Mucosa of descending colon (tissue), 3 donors: ENCODE results near the gene SLC37A3. TPM values are rescaled to one million over a fixed set of nuclear protein-coding genes. Genes with fewer than 3 reads are reported as not detected.
A peak's percentile ranks its signal among the peaks of the same experiment; 100 is the strongest.

Source experiments
- ATAC-seq: fragments of 200-7000 bp; cut with Tn5 transposase; one replicate; pipeline ENCODE4 v1.9.1; 2020; ENCODE audit warnings: mild to moderate bottlenecking, moderate library complexity
- DNase-seq, 3 donors: peaks; one replicate each; pipeline ENCODE4 v3.0.0-alpha.2; 2020
- H3K36me3 ChIP-seq: fragments of 200-600 bp; one replicate; pipeline ENCODE4 v1.8.0; 2021; ENCODE audit warnings: low read depth, mild to moderate bottlenecking
- H3K4me1 ChIP-seq: fragments of 200-600 bp; one replicate; pipeline ENCODE4 v1.8.0; 2021; ENCODE audit warnings: low read depth, mild to moderate bottlenecking
- H3K4me3 ChIP-seq: fragments of 200-600 bp; one replicate; pipeline ENCODE4 v1.8.0; 2021; ENCODE audit warnings: mild to moderate bottlenecking
- H3K9me3 ChIP-seq: fragments of 200-600 bp; one replicate; pipeline ENCODE4 v1.8.0; 2021; ENCODE audit warnings: mild to moderate bottlenecking
- intact Hi-C, 2 donors: fragments of 100-400 bp; cut with DNase I in 1 of 2; cut with micrococcal nuclease in 1 of 2; formaldehyde crosslinking; loops; one replicate each; pipeline versions ENCODE4 v1.11.0 to v1.11.1; 2022; cut with DNase I, micrococcal nuclease
- total RNA-seq, 3 donors: library from RNA; stranded (reverse); fragmentation: NEBNext Ultra II Directional in 2 of 3; extraction: Animal tissue kit (Norgen Biotek cat#: 25700) in 2 of 3; gene quantifications; one replicate each; pipeline versions ENCODE4 v1.2.1 to v1.2.4, GENCODE V29; 2021 to 2023
- TF ChIP-seq, protein P1 (sequence below): fragments of 200-600 bp; IDR thresholded peaks from one replicate; pipeline ENCODE4 v1.8.0; 2022; ENCODE audit warnings: antibody characterized with exemption, mild to moderate bottlenecking
- donor health status: DM: no; HTN: no; CAD: no; lungs with moderate emphysema.
- donor health status: DM: no; HTN: no; CAD: no.
- donor health status: DM: no; HTN: yes; CAD: no.

SLC37A3 gene
- total RNA-seq, 3 donors from 2014 or later: 49.0 to 68.6 (median 55.8) TPM

DNA sequence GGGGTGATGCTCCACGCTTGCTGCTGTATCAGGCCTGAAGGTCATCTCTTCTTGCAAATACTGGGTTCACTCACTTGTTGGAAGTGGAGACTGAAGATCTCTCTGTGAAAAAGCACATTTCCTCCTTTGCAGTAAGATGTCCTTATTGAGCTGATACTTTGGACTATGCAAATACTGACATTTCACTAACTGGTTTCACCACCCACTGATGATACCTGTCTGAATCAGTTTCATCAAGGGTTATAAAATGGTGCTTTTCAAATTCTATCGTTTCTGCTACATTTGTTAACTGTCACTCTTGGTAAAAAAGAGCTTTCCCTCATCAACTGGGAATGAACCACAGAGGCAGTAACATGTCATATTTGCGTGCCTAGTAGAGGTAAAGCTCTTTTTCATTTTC lies 41.0 kb upstream of the SLC37A3 start:
- Histone ChIP-seq H3K4me1 (peaks cover 10% of the 10 kb centered on the region), H3K9me3 (no peaks in the 10 kb centered on the region), H3K36me3 (no peaks in the 10 kb centered on the region), H3K4me3 (no peak overlapping the region)
- ATAC-seq: peak; percentile 79
- TF ChIP-seq, protein P1, sequence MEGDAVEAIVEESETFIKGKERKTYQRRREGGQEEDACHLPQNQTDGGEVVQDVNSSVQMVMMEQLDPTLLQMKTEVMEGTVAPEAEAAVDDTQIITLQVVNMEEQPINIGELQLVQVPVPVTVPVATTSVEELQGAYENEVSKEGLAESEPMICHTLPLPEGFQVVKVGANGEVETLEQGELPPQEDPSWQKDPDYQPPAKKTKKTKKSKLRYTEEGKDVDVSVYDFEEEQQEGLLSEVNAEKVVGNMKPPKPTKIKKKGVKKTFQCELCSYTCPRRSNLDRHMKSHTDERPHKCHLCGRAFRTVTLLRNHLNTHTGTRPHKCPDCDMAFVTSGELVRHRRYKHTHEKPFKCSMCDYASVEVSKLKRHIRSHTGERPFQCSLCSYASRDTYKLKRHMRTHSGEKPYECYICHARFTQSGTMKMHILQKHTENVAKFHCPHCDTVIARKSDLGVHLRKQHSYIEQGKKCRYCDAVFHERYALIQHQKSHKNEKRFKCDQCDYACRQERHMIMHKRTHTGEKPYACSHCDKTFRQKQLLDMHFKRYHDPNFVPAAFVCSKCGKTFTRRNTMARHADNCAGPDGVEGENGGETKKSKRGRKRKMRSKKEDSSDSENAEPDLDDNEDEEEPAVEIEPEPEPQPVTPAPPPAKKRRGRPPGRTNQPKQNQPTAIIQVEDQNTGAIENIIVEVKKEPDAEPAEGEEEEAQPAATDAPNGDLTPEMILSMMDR: no peak
- intact Hi-C loops: no loop called here
- DNase-seq: no peak

DNA sequence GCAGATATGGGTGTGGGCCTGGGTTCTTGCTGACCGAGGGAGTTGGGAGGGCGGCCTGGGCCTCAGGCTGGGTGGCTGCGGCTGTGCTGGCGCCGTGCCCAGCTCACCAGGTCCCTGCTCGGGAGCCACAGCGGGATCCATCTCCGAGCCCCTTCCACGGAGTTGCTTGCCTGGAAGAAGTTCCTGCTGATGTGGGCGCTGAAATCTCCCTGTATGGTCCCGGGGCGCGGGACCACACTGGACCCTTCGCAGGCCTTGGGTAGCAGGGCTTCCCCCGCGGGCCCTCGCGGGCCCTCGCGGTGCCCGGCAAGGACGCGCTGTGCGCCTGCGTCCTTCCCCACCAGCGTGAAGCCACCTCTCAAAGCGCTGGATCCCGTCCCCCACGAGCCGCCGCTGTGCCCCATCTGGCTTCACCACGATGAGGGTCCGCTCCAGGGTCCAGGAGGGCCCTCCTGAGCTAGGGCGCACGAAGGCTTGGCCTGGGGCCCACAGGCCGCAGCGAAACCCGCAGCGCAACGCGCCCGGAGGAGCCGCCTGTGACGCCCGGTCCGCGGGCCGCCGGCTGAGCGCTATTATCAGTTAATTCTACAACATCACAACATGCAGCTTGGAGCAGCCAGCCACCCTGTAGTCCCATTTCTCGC lies 37.0 kb upstream of the SLC37A3 start:
- TF ChIP-seq, protein P1: no peak
- ATAC-seq (no peak), DNase-seq (no peak)
- Histone ChIP-seq H3K36me3 (no peaks in the 10 kb centered on the region), H3K9me3 (no peaks in the 10 kb centered on the region), H3K4me3 (no peak overlapping the region), H3K4me1 (no peaks in the 10 kb centered on the region)
- intact Hi-C loops: no loop called here

DNA sequence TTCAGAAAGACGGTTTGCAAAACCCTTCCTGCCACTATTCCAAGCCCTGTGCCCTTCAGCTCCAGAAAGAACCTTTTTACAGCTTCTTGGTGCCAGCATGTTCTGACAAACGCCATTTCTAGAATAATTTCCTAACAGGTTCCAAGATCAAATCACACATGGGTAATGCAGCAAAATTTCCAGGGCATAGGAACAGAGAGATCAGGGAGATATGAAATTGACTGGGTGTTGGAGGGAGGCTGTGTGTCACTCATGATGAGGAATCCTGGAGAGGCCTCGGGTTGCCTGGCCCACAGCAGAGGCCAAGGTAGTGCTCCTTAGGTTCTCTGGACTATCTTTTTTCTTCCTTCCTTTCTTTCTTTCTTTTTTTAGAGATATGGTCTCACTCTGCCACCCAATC lies 35.1 kb upstream of the SLC37A3 start:
- H3K36me3 ChIP-seq: no peaks in the 10 kb centered on the region
- intact Hi-C loops: no loop called here

DNA sequence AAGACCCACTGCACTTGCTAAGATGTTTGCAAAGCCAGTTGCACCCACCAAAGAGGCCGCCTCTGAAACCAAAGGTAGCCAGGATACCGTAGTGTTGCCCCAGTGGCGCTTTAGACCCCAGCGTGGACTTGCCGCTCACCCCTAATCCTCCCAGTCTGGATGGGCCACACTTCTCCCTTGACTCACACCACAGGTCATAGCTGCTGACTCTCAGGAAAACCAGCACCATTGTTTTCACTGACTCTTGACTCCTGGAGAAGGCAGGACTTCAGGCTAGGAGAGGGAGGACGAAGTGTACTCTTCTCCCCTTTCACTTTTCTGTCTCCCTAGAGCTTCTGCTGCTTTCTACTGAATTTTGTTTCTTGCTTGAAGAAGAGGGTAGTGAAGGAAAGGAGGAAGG lies 27.8 kb upstream of the SLC37A3 start:
- no peaks in the 10 kb centered on the region for H3K4me1 ChIP-seq
- no peak overlapping the region for H3K4me3 ChIP-seq
- DNase-seq (no peak), ATAC-seq (no peak)
- H3K9me3 ChIP-seq: no peaks in the 10 kb centered on the region
- TF ChIP-seq, protein P1: no peak
- intact Hi-C loops: no loop called here
- no peaks in the 10 kb centered on the region for H3K36me3 ChIP-seq

More for the DNA sequence above, 35.1 kb upstream of the SLC37A3 start:
- H3K4me3 ChIP-seq: no peak overlapping the region
- DNase-seq: no peak
- H3K4me1 ChIP-seq: no peaks in the 10 kb centered on the region
- TF ChIP-seq, protein P1: no peak
- no peaks in the 10 kb centered on the region for H3K9me3 ChIP-seq
- ATAC-seq: no peak

DNA sequence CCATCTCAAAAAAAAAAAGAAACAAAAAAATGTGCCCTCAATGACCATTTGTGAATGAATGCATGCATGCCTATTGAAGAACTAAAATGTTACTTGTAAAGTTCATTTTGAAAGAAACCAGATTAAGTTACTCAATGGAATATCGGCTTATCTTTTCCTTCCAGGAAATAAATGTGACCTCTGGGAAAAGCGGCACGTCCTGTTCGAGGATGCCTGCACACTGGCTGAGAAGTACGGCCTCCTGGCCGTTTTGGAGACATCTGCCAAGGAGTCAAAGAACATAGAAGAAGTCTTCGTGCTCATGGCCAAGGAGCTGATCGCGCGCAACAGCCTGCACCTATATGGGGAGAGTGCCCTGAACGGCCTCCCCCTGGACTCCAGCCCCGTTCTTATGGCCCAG lies 27.4 kb upstream of the SLC37A3 start:
- H3K9me3 ChIP-seq: no peaks in the 10 kb centered on the region
- intact Hi-C loops: no loop called here
- no peak overlapping the region for H3K4me3 ChIP-seq
- TF ChIP-seq, protein P1: no peak
- DNase-seq (no peak), ATAC-seq (no peak)
- no peaks in the 10 kb centered on the region for H3K4me1 ChIP-seq
- H3K36me3 ChIP-seq: no peaks in the 10 kb centered on the region

DNA sequence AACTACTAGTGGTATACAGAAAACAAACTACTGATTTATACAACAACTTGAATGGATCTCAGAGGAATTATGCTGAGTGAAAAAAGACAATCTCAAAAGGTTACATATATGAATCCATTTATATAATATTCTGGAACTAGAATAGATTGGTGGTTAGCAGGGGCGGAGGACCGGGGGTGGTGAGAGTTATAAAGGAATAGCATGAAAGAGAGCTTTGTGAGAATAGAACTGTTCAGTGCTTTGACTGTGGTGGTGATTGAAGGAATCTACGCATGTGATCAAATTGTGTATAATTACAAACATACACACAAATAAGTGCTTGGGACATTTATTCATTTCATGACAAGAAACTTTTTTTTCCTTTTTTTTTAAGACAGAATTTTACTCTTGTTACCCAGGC lies 25.2 kb upstream of the SLC37A3 start:
- TF ChIP-seq, protein P1: no peak
- DNase-seq (no peak), ATAC-seq (no peak)
- intact Hi-C loops: no loop called here
- Histone ChIP-seq H3K4me3 (no peak overlapping the region), H3K9me3 (no peaks in the 10 kb centered on the region), H3K4me1 (no peaks in the 10 kb centered on the region), H3K36me3 (no peaks in the 10 kb centered on the region)
